Epithelial cell of esophagus (primary cell): ENCODE results near the gene KIF17.
"Not testable (repeated sequence)": the region's sequence is repeated elsewhere in the genome, so short reads cannot be mapped to it uniquely, and the experiment has no call there.

Experiments used
- DNase-seq: peaks from one replicate; pipeline ENCODE4 v3.0.0; 2010; ENCODE audit warnings: low read depth
- H3K4me3 ChIP-seq: 2 replicates; pipeline ENCODE4 v1.5.1; 2011; ENCODE audit warnings: mild to moderate bottlenecking, low read length, control low read depth
- CTCF ChIP-seq: IDR thresholded peaks from 2 replicates; pipeline ENCODE4 v1.5.1; 2011; ENCODE audit warnings: low read depth, mild to moderate bottlenecking, low read length, control low read depth, inconsistent platforms; ENCODE audit not compliant: insufficient read depth; ENCODE audit errors: missing control alignments

Gene KIF17

GRCh38 chr1:20723159-20723536 lies 5.3 kb upstream of the KIF17 start:
- H3K4me3 ChIP-seq, result no peak overlapping the region
- DNase-seq, result no peak
- TF ChIP-seq CTCF, result no peak

- no peak for DNase-seq
- H3K4me3 ChIP-seq, result no peak overlapping the region
- TF ChIP-seq CTCF, result no peak
Measured at GRCh38 chr1:20721117-20722061, 3.6 kb upstream of the KIF17 start.

DNA sequence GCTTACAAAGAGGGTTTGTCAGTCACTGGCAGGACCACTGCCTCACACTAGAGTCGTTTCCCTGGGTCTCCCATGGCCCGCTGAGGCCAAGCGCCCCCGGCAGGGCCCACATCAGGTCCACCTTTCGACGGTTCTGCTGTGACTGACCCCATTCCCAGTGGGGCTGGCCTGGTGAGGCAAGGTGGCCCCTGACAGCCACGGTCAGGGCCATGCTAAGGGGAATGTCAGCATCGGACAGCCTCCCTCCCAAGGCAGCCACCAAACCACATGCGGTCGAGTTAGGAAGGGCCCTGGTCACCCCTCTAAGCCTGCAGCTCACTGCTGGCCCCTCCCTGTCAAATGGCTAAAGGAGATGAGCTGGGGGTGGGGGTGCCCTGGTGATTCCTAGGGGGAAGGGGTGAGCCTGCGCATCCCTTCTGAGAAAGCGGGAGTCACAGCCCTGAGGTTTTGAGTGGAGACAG lies 2.9 kb upstream of the KIF17 start:
- TF ChIP-seq CTCF, result no peak
- DNase-seq, result no peak
- no peak overlapping the region for H3K4me3 ChIP-seq

DNA sequence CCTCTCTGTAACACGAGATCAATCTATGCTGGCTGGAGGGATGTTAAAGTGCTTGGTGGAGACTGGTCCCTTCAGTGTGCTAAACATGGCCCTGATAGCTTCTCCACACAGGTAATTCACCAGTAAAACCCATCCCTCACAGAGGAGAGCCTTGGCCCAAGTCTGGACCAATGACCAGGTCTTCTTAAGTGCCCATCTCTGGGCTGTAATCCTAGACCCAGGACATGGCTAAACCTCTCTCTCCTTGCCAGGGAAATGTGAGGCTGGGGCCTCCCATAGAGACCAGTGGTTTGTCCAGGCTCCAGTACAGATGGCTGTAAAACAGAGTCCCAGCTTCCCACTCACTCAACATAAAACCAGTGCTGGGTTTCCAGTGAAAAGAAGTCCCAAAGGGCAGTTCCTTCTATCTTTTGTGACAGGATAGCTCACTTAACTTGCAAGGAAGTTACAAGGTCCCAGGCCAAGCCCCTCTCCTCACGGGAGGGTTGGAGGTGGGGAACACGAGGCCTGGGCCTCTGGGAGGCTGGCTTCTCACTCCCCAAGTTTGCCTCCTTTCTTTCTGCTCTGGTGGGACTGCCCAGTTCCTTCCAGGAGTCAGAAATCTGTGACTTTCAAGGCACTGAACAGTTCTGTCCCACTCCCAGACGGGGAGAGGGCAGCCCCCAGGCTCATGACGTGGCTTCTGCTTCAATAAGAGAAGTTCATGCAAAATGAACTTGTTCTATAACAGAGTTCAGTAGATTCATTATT lies 2.2 kb upstream of the KIF17 start:
- no peak for TF ChIP-seq CTCF
- DNase-seq, result no peak
- H3K4me3 ChIP-seq, result no peak overlapping the region

DNA sequence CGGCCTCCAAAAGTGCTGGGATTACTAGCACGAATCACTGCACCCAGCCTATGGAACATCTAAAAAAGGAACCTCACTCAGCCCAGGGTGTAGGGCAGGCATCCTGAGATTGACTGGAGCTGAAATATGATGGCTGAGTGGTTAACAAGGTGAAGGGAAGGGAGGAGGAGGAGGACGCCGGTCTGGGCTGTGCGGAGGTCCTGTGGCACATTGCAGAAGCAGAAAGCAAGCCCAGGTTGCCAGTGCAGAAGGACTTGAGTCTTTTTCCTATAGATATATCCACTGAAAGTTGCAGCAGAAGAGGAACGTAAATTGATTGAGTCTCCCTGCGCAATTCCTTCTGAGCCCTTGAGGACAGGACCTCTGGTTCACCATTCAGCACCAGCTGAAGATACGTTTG lies 1.5 kb upstream of the KIF17 start:
- no peak for DNase-seq
- TF ChIP-seq CTCF, result no peak
- no peak overlapping the region for H3K4me3 ChIP-seq

DNA sequence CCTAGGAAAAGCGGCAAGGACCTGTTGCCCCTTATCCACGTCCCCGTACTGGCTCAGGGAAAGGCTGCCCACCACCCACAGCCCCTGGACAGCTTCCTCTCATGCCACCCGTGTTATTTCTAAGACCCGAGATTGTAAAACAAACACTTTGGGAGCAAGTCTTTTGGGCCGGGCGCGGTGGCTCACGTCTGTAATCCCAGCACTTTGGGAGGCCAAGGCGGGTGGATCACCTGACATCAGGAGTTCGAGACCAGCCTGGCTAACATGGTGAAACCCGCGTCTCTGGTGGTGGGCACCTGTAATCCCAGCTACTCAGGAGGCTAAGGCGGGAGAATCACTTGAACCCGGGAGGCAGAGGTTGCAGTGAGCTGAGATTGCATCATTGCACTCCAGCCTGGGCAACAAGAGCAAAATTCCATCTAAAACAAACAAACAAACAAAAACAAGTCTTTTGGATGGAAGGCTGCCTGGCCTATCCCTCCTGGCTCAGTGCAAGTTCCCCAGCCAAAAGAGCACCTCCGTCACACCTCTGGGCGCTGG lies 606 bp upstream of the KIF17 start:
- not testable (repeated sequence) for DNase-seq
- peak overlapping the region; percentile 19 for H3K4me3 ChIP-seq

- no peak for DNase-seq
- no peak for TF ChIP-seq CTCF
- H3K4me3 ChIP-seq, result no peak overlapping the region
Measured at GRCh38 chr1:20716232-20716631, 1.6 kb downstream of the KIF17 start.
